ENCODE measurements around the gene PTMA.

The PTMA gene

GRCh38 chr2:231674587-231675338, 33.6 kb upstream of the PTMA start:
- intact Hi-C loops (cut with DNase I): loop anchor here (1.0 to 5.0 kb wide), 2 partner anchors 62 to 112 kb away; no protein-coding TSS in a partner anchor
- peak in 8 of 10 donors; percentile 49 to 95 (median 76) for DNase-seq

DNA sequence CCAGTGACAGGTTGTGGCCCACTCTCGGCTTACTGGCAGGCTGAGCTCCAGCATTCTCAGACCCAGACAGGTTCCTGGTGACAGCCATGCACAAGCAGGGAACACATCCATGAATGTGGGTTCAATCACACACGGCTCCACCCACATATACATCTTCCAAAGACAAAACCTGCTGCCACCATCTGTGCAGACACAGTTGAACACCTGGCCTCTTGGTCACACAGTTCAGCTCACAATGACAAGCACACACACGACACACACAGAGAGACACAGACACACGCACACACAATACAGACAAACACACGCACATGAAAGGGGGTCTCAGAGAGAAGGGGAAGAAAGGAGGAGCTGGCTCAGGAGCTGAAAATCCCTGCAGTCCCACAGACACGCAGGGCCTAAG, 32.1 kb upstream of the PTMA start:
- intact Hi-C loops (cut with DNase I): loop anchor here (5.0 kb wide), 1 partner anchor 114 kb away; no protein-coding TSS in a partner anchor
- DNase-seq: no peak

DNA sequence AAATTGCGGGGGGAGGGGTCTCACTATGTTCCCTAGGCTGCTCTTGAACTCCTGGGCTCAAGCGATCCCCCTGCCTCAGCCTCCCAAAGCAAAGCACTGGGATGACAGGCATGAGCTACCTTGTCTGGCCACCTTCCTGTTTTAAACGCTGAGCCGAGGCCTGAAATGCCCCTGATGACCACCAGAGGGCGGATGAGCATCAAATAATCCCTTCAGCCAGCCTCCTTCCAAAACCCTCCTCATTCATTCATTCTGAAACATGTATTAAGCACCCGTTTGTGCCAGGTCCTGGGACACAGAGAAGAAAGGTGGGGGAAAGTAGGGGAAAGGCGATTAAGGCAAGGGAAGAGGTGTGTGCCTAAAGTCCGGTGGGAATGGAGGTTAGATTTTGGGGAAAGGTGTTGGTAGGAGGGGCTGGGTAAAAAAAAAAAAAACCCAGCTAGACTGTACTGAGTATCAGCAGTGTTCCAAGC, 30.7 kb upstream of the PTMA start:
- intact Hi-C loops (cut with DNase I): loop anchor here (1.0 to 5.0 kb wide), 2 partner anchors 38 to 115 kb away; no protein-coding TSS in a partner anchor
- peak; percentile 57 to 97 (median 86) for DNase-seq

DNA sequence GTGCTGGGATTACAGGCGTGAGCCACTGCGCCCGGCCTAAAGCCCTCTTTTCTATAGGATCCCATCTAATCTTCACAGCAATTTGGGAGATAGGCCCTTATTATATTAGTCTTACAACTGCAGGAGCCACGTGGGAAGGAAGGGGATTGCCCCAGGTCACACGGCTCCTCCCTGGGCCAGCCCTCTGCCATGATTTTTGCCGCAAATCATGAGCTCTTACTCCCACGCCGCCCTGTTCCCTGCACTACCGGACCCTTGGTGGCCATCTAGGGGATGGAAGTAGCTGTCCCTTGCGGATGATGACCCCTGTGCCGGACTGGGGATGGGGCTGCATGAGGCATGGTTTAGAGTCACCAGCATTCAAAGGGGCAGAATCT, 28.4 kb upstream of the PTMA start:
- intact Hi-C loops (cut with DNase I): loop anchor here (5.0 kb wide), 1 partner anchor 118 kb away; no protein-coding TSS in a partner anchor
- no peak for DNase-seq

DNA sequence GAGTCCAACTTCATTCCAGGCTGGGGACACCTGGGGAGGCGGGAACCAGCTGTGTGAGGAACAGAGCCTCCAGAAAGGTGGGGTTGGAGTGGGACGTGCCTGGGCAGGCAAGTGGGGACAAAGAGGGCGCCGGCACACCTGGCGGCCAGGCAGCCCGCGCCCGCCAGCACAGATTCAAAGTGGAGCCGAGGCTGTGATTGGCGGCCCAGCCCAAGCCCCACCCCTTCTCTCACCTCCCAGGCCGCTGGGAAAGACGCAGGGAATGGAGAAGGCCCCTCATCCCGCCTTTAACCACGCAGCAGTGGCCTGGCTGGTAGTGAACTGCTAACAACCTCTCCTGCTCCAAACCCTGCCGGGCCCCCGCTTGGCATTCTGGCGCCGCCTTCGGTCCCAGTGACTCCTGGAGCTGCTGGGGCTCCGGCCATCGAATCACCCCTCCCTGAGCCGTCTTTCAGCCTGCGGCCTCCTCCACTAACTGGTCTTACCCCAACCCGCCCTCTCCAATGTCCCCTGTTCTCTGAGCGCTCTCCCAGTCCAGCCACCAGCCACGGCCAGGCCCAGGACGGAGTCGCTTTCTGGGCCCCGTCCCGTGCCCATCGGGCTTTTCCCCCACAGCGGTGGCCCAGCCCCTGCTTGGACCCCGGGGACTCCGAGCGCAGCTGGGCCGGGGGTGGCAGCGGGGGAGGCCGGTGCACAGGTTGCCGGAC, 27.9 kb upstream of the PTMA start:
- DNase-seq: no peak
- intact Hi-C loops (cut with DNase I): no loop called here

DNA sequence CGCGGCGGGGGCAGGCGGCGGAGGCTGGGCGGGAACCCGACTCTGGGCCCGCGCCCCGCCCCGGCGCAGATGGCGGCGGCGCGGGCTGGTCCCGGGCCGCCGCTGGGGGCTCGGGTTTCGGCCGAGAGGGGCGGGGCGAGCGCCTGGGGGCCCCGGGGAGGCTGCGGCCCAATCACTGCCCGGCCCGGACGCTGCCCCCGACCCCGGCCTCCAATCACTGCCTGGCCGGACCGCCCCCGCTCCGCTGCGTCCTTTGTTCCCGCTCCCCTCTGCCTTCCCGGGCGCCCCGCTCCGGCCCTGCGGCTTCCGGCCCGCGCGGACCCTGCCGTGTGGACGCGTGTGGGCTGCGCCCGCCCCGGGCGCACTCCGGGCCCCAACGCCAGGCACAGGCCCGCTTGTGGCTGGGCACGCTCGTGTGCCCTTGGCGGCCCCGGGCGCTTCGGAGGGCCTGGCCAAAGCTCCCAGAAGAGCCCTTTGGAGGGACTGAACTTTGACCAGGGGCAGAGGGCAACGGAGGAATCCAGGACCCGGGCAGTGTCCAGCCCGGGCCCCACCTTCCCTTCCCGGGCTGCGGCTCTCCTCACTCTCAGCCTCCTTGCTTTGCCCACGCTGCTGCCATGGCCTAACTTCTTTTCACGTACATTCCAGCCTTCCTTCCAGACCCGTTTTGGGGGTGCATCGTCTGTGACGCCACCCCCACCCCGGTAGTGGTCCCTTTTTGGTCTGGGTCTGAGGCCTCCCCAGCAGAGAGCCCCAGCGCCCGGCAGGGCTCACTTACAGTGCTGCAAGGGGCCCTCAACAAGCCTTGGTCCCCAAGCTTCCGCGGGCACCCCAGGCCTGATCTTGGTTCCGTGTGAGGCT, 27.1 kb upstream of the PTMA start:
- intact Hi-C loops (cut with DNase I): no loop called here
- DNase-seq: peak; percentile 73 to 98 (median 80)

GRCh38 chr2:231682603-231683291, 25.6 kb upstream of the PTMA start:
- intact Hi-C loops (cut with DNase I): no loop called here
- peak in 1 of 10 donors; percentile 36 for DNase-seq

DNA sequence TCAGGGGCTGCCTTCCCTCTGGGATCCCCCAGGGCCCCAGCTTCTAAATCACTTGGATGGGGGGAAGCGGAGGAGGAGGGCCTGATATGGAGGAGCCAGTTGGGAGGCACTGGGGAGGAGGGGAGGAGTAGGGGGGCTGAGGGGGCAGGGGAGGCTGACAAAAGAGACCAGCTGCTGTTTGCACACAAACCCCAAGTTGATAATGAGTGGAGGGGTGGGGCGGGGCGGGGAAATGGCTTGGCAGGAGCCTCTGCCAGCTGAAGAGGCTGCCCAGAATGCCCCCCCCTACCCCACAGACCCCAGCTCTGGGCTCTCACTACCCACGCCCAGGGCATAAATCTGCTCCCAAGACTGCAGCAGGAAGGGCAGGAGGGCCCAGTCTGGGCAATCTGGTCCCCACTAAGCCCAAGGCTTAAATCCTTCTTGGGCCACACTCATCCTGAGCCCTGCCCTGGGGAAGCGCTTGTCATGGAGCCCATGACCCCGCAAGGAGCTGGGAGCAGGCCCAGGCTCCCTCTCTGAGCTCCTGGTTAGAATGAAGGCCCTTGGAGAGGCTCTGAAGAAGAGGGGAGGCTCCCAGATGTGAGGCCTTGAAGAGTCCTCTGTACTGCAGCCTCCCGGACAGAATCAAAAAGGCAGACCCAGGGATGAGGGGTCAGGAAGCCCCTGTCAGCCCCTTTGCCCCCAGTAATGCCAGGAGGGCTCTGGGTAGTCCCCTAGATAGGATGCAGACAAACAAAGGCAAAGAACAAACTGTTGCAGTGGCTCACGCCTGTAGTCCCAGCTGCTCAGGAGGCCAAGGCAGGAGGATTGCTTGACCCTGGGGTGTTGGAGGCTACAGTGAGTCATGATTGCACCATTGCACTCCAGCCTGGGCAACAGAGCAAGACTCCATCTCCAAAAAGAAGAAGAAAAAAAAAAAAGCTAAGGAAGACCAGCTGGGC, 24.8 kb upstream of the PTMA start:
- peak in 4 of 10 donors; percentile 53 to 93 (median 60) for DNase-seq
- intact Hi-C loops (cut with DNase I): no loop called here

GRCh38 chr2:231684314-231685223, 23.8 kb upstream of the PTMA start:
- intact Hi-C loops (cut with DNase I): no loop called here
- DNase-seq: peak; percentile 80 to 98 (median 88)

DNA sequence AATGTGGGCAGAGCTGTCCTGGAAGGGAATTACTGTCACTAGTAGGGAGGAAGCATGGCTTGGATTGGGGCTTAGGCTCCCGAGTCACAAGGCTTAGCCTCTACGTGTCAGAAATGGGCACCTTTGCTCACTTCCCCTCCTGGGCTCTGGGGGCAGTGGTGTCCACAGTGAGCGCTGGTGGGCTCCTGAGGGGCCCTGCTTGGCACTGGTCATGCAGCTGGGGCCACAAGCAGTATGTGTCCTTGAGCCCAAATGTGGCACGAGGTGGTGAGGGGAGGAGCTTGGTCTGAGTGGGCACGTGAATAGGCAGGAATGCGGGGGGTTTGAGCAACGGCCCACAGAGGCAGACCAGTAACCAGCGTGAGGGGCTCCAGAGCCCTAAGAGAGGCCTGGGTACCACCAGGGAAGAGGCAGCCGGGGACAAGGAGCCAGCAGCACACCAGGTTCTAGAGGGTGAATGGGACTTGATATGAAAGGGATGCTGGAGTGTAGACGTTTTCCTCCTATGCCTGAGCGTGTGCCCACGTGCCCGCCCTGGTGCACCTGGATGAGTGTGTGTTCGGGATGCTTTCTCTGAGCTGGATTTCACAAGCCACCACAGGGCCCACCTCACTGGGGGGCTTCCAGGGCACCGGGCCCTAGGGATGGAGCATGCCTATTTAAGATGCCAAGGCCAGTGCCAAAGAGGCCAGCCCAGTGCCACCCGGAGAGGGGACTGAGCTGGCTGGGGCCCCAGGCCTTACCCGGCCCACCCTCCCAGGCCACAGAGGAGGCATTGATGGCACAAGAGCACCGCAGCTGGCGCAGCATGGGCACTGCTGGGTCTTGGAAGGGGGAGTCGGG, 22.8 kb upstream of the PTMA start:
- intact Hi-C loops (cut with DNase I): no loop called here
- peak; percentile 68 to 98 (median 84) for DNase-seq

GRCh38 chr2:231686192-231687100, 21.9 kb upstream of the PTMA start:
- peak in 1 of 10 donors; percentile 54 for DNase-seq
- intact Hi-C loops (cut with DNase I): loop anchor here (1.0 kb wide), 1 partner anchor 20 kb away; no protein-coding TSS in a partner anchor

GRCh38 chr2:231687133-231687852, 21.0 kb upstream of the PTMA start:
- DNase-seq: peak; percentile 76 to 97 (median 84)
- intact Hi-C loops (cut with DNase I): loop anchor here (1.0 kb wide), 1 partner anchor 19 kb away; no protein-coding TSS in a partner anchor

GRCh38 chr2:231687961-231688360, 20.4 kb upstream of the PTMA start:
- intact Hi-C loops (cut with DNase I): loop anchor here (1.0 kb wide), 1 partner anchor 18 kb away; no protein-coding TSS in a partner anchor
- no peak for DNase-seq

GRCh38 chr2:231688719-231689118, 19.6 kb upstream of the PTMA start:
- intact Hi-C loops (cut with DNase I): no loop called here
- DNase-seq: peak in 1 of 10 donors; percentile 45

Data from posterior cingulate gyrus (tissue), 11 donors.